Loucy (cell line): ENCODE measurements around the gene NID1.
"Not testable (repeated sequence)": the region's sequence is repeated elsewhere in the genome, so short reads cannot be mapped to it uniquely, and the experiment has no call there.

Experiments
- EZH2phosphoT487 ChIP-seq: fragments of 200-600 bp; IDR thresholded peaks from 2 replicates; pipeline ENCODE4 v1.6.1; 2018; ENCODE audit warnings: antibody characterized with exemption, mild to moderate bottlenecking, moderate library complexity, borderline replicate concordance
- TF ChIP-seq, protein P1 (sequence below): fragments of 200-600 bp; sonication (generic); conservative IDR thresholded peaks from 2 replicates; pipeline ENCODE4 v1.5.1; 2014; ENCODE audit warnings: mild to moderate bottlenecking, antibody characterized with exemption, low read length

DNA sequence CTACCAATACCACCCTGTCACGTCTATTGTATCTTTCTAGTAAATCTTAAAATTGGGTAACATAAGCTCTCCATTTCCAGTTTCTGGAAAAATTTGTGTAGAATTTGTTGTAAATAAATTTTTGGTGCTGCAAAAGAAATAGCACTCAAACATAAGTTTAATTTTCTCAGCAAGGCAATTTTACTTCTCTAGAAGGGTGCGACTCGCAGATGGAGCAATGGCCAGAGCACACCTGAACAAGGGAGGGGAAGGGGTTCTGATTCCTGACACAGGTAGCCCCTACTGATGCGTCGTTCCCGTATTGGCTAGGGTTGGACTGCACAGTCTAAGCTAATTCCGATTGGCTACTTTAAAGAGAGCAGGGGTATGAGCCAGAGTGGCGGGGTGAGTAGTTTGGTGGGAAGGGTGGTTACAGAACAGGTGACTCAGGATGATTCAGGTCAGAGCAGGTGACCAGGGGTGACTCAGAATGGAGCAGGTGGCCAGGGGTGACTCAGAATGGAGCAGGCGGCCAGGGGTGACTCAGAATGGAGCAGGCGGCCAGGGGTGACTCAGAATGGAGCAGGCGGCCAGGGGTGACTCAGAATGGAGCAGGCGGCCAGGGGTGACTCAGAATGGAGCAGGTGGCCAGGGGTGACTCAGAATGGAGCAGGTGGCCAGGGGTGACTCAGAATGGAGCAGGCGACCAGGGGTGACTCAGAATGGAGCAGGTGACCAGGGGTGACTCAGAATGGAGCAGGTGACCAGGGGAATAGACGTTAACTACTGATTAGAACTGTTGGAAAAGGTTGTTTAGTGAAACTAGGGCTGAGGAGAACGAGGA is 32.0 kb upstream of the NID1 start:
- TF ChIP-seq, protein P1, sequence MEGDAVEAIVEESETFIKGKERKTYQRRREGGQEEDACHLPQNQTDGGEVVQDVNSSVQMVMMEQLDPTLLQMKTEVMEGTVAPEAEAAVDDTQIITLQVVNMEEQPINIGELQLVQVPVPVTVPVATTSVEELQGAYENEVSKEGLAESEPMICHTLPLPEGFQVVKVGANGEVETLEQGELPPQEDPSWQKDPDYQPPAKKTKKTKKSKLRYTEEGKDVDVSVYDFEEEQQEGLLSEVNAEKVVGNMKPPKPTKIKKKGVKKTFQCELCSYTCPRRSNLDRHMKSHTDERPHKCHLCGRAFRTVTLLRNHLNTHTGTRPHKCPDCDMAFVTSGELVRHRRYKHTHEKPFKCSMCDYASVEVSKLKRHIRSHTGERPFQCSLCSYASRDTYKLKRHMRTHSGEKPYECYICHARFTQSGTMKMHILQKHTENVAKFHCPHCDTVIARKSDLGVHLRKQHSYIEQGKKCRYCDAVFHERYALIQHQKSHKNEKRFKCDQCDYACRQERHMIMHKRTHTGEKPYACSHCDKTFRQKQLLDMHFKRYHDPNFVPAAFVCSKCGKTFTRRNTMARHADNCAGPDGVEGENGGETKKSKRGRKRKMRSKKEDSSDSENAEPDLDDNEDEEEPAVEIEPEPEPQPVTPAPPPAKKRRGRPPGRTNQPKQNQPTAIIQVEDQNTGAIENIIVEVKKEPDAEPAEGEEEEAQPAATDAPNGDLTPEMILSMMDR: not testable (repeated sequence)
- not testable (repeated sequence) for TF ChIP-seq EZH2phosphoT487
